ENCODE data around the gene ZNF534.
"Not testable (repeated sequence)": the region's sequence is repeated elsewhere in the genome, so short reads cannot be mapped to it uniquely, and the experiment has no call there.

ZNF534 gene

DNA sequence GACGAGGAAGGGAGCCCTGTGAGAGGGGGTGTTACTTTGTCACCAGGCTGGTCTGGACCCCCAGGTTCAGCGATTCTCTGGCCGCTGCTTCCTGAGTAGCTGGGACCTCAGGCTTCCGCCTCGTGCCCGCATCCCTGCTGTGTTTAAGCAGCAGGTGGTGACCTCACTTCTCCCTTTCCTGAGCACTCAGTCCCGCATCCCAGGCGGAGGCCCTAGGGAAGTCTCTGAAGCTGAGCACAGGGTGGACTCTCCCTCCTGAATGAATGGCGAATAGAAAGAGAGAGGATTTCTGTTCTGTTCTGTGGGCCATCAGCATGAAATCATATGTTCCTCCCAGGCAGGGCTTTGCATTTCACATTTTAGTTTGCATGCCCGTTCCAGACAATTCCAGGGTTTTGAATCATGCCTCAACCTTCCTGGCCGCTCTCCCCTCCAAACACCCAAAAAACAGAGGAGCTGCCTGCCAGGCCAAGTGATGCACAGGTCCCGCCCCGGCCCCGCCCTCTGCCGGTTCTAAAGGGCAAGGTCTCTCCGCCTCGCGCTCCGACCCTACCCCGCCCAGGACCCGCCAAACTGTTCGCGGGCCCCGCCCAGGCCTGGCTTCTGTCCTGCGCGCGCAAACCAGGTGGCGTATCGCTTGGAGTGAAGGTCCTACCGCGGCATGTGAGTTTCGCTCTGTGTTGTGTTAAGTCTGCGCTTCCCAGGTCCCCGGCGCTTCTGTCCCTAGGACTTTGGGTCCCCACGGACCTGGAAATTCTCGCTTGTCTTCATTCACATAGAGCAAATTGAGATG is 63.4 kb downstream of the ZNF534 start:
- TF ChIP-seq, protein P1, sequence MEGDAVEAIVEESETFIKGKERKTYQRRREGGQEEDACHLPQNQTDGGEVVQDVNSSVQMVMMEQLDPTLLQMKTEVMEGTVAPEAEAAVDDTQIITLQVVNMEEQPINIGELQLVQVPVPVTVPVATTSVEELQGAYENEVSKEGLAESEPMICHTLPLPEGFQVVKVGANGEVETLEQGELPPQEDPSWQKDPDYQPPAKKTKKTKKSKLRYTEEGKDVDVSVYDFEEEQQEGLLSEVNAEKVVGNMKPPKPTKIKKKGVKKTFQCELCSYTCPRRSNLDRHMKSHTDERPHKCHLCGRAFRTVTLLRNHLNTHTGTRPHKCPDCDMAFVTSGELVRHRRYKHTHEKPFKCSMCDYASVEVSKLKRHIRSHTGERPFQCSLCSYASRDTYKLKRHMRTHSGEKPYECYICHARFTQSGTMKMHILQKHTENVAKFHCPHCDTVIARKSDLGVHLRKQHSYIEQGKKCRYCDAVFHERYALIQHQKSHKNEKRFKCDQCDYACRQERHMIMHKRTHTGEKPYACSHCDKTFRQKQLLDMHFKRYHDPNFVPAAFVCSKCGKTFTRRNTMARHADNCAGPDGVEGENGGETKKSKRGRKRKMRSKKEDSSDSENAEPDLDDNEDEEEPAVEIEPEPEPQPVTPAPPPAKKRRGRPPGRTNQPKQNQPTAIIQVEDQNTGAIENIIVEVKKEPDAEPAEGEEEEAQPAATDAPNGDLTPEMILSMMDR (IDR thresholded peaks at IDR 0.05; ENCODE audit: low read depth, low read length), result no peak
- no peak overlapping the region for H3K4me3 ChIP-seq (ENCODE audit: low read depth, low read length)

DNA sequence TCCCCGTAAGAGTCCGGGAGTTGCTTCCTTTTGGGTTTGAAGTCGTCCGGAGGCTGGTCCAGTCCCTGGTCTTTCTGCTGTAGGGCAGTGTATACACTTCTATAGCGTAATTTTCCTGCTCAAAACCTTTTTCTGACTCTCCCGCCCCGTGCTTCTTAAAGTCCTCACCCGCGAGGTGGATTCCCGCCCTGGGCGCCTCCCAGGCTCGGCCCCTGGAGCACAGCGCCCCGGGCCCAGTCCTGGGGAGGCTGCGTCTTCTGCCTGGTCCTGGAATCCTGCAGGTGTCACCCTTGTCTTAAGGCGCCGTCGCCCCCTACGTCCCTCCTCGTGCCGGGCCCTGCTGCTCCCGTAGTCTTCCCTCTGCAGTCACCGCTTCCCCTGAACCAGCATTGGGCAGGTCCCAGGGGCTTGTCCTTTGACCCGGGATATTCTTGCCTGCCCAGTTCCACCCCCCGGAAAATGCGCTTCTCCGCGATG is 64.1 kb downstream of the ZNF534 start:
- no peak overlapping the region for H3K4me3 ChIP-seq (ENCODE audit: low read depth, low read length)
- TF ChIP-seq, protein P1 (IDR thresholded peaks at IDR 0.05; ENCODE audit: low read depth, low read length), result no peak

DNA sequence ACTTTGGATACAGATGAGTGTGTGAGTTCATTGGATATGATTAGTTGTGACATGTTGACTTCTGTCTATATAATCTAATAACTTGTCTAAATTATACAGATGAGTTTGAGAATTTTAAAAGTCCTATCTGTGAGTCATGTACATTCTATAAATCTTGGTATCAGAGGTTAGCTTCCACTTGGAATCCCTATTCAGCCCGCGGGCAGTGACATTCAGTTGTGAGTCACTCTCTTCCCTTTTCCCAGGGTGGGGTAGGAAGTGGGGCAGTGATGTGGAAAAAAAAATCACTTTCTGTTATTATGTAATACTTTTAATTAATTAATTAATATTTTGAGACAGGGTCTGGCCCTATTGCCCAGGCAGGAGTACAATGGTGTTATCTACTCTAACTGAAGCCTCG is 65.6 kb downstream of the ZNF534 start:
- no peak overlapping the region for H3K4me3 ChIP-seq (ENCODE audit: low read depth, low read length)
- TF ChIP-seq, protein P1 (IDR thresholded peaks at IDR 0.05; ENCODE audit: low read depth, low read length), result no peak

DNA sequence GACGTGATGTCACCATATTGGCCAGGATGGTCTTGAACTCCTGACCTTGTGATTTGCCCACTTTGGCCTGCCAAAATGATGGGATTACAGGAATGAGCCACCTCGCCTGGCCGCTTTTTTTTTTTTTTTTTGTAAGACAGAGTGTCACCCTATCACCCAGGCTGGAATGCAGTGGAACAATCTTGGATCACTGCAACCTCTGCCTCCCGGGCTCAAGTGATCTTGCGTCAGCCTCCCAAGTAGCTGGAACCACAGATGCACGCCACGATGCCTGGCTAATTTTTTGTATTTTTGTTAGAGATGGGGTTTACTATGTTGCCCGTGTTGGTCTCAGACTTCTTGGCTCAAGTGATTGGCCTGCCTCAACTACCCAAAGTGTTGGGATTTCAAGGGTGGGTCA is 69.6 kb downstream of the ZNF534 start:
- H3K4me3 ChIP-seq (ENCODE audit: low read depth, low read length), result no peak overlapping the region
- TF ChIP-seq, protein P1 (IDR thresholded peaks at IDR 0.05; ENCODE audit: low read depth, low read length), result no peak

DNA sequence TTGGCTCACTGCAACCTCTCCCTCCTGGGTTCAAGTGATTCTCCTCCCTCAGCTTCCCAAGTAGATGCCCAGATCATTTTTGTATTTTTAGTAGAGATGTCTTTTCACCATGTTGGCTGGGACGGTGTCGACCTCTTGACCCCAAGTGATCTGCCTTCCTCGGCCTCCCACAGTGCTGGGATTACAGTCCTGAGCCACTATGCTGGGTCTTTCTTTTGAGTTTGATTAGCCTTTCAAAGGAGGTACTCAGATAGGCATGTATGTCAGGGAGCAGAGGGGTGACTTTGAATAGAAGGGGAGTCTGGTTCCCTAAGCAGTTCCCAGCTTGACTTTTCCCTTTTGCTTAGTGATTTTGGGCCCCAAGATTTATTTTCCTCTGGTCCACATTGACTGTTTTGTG is 71.5 kb downstream of the ZNF534 start:
- H3K4me3 ChIP-seq (ENCODE audit: low read depth, low read length), result not testable (repeated sequence)

DNA sequence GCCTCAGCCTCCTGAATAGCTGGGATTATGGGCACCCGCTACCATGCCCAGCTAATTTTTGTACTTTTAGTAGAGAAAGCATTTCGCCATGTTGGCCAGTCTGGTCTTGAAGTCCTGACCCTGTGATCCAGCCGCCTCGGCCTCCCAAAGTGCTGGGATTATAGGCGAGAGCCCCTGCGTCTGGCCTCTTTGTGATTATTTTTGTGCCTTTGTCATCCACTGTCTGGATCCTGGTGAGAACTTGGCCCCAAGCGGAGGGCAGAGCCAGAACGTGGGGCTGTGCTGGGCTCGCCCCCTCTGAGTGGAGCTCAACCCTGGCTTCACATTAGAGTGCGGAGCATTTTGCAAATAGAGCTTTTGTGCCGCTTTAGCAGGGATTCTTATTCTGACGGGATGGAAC is 72.0 kb downstream of the ZNF534 start:
- not testable (repeated sequence) for H3K4me3 ChIP-seq (ENCODE audit: low read depth, low read length)
